Measurements from ENCODE around the gene TNPO1. TPM values are rescaled to one million over a fixed set of nuclear protein-coding genes. Genes with fewer than 3 reads are reported as not detected.
A peak's percentile ranks its signal among the peaks of the same experiment; 100 is the strongest.

TNPO1 gene
- total and polyA plus RNA-seq, 2 of the 13 experiments (the other 11 are each of a cell fraction or from before 2014, with no cell fraction given): 26.7 to 123 TPM

GRCh38 chr5:72816284-72817075 lies at the start of gene TNPO1 (continued):
- peak; percentile 3; the same call in 1 of the 2 replicates for TF ChIP-seq SMAD3 (CRISPR knock-in tag; IDR thresholded peaks at IDR 0.05)
- no peak for TF ChIP-seq HOMEZ (CRISPR knock-in tag; IDR thresholded peaks at IDR 0.05; ENCODE audit: low read depth)
- TF ChIP-seq PLSCR1 (CRISPR knock-in tag; IDR thresholded peaks at IDR 0.05; ENCODE audit: borderline replicate concordance): no peak
- 0 out of 2 replicates have a peak, but pooled peaks have one; percentile 52 for TF ChIP-seq BORCS8-MEF2B (CRISPR knock-in tag; IDR thresholded peaks at IDR 0.05)
- TF ChIP-seq ZFY (CRISPR knock-in tag; IDR thresholded peaks at IDR 0.05): peak; percentile 96
- no peak; the same call in 1 of the 2 replicates for TF ChIP-seq GPN1 (CRISPR knock-in tag; IDR thresholded peaks at IDR 0.05; ENCODE audit: borderline replicate concordance)
- no peak for TF ChIP-seq ZNF235 (CRISPR knock-in tag; IDR thresholded peaks at IDR 0.05; ENCODE audit: borderline replicate concordance)
- TF ChIP-seq ZNF720 (CRISPR knock-in tag; IDR thresholded peaks at IDR 0.05): no peak
- peak; percentile 83; the same call in 1 of the 2 replicates for TF ChIP-seq ZNF121 (CRISPR knock-in tag; IDR thresholded peaks at IDR 0.05)
- no peak; the same call in none of the 2 replicates for TF ChIP-seq ZNF331 (CRISPR knock-in tag; IDR thresholded peaks at IDR 0.05)
- no peak for TF ChIP-seq ZNF7 (CRISPR knock-in tag; IDR thresholded peaks at IDR 0.05)
- TF ChIP-seq, protein P1, sequence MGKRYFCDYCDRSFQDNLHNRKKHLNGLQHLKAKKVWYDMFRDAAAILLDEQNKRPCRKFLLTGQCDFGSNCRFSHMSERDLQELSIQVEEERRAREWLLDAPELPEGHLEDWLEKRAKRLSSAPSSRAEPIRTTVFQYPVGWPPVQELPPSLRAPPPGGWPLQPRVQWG (CRISPR knock-in tag; IDR thresholded peaks at IDR 0.05; ENCODE audit: borderline replicate concordance, low read depth): no peak
- TF ChIP-seq PHF8 (CRISPR knock-in tag; IDR thresholded peaks at IDR 0.05): peak; percentile 86
- TF ChIP-seq ZNF564 (CRISPR knock-in tag; IDR thresholded peaks at IDR 0.05): peak; percentile 49; the same call in 1 of the 2 replicates
- TF ChIP-seq TRIM24 (CRISPR knock-in tag; IDR thresholded peaks at IDR 0.05): no peak
- peak; percentile 69 for TF ChIP-seq POGK (CRISPR knock-in tag; conservative IDR thresholded peaks at IDR 0.05)
- 0 out of 2 replicates have a peak, but pooled peaks have one; percentile 27 for TF ChIP-seq HINFP (CRISPR knock-in tag; IDR thresholded peaks at IDR 0.05; ENCODE audit: low read depth)
- no peak for TF ChIP-seq ZNF816 (CRISPR knock-in tag; IDR thresholded peaks at IDR 0.05; ENCODE audit: borderline replicate concordance)
- TF ChIP-seq NFIB (CRISPR knock-in tag; IDR thresholded peaks at IDR 0.05; ENCODE audit: borderline replicate concordance): no peak
- TF ChIP-seq ZNF337 (CRISPR knock-in tag; IDR thresholded peaks at IDR 0.05; ENCODE audit: borderline replicate concordance, low read depth): no peak
- no peak for TF ChIP-seq ATF3 (CRISPR knock-in tag; IDR thresholded peaks at IDR 0.05)
- TF ChIP-seq GATAD1 (CRISPR knock-in tag; IDR thresholded peaks at IDR 0.05): no peak
